ENCODE results near the gene HSF4.
"Not testable (repeated sequence)": the region's sequence is repeated elsewhere in the genome, so short reads cannot be mapped to it uniquely, and the experiment has no call there.

HSF4 gene
- 1.6 to 13.8 (median 2.8) reads per million in 9 experiments for total RNA-seq

DNA sequence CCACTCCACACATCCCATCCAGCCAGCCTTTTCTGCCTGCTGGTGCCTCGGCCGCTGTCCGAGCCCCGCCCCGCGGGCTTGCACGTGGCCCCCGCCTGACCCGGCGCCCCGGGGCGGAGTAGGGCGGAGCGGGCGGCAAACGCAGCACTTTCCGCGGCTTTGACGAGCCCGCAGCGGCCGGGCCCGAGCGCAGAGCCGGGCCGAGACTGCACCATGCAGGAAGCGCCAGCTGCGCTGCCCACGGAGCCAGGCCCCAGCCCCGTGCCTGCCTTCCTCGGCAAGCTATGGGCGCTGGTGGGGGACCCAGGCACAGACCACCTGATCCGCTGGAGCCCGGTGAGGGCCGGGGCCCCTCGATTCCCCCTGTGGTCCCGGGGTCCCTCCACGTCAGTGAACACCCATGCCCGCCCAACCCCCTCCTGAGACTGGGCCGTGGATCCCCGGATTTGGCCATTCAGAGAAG, at the start of gene HSF4:
Gene HSF4 (plus strand): TSS at position 147 of the 463 bp plus-strand sequence. CDS start 67 bp downstream, at position 214.
- H3K4me1 Mint-ChIP-seq (ENCODE audit: low read depth in 2 of 2) = peaks cover 4 to 20% of the 10 kb centered on the region in 2 donors
- peak within 1 kb of the TSS; percentile 54 to 65 for H3K4me3 Mint-ChIP-seq
- H3K27me3 Mint-ChIP-seq = peaks cover 30 to 70% of the 10 kb centered on the region in 2 donors
- peak within 1 kb of the TSS in 1 of 2 donors; percentile 17 for H3K27ac Mint-ChIP-seq
- ATAC-seq (replicated peaks) (no peak), DNase-seq (no peak)
- H3K9me3 Mint-ChIP-seq = no peaks in the 10 kb centered on the region
- H3K36me3 Mint-ChIP-seq (ENCODE audit: insufficient read depth) = peaks cover 21% of the 10 kb centered on the region

DNA sequence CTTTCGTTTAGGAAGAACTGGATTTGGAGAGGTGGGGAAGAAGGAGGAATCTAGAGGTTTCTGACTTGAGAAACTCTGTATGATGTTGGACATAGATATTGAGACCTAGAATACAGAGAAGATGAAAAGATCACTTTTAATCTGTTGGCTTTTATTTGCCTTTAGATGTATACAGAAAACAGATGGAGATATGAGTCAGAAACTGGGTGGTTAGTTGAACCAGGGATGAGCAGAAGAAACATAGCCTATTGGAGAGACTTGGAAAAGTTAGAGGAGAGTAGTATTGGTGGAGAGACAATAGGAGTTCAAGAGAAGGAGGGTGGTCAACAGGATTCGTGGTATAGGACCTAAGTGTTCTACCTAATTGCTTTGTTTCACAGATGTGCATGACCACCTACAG, 49.8 kb upstream of the HSF4 start:
- Mint-ChIP-seq H3K9me3 (no peaks in the 10 kb centered on the region), H3K27me3 (no peaks in the 10 kb centered on the region), H3K4me1 (ENCODE audit: low read depth in 2 of 2) (peaks cover 31 to 45% of the 10 kb centered on the region in 2 donors), H3K4me3 (no peak overlapping the region), H3K27ac (no peak overlapping the region), H3K36me3 (ENCODE audit: insufficient read depth) (peaks cover 19% of the 10 kb centered on the region)
- no peak for DNase-seq
- no peak for ATAC-seq (replicated peaks)

DNA sequence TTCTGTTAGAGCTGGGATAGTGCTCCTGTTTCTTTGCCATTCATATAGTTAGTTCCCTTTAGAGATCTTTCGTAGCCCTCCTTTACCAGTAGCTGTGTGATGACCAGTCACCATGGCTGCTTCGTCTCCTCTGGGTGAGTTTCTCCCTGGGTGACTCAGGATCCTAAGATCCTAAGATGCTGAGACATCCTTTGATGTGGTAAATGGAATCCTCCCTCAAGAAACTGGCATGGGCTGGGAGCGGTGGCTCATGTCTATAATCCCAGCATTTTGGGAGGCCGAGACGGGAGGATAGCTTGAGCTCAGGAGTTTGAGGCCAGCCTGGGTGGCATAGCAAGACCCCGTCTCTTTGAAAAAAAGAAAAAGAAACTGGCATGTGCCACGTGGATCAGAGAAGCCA, 48.9 kb upstream of the HSF4 start:
- Mint-ChIP-seq H3K27me3 (no peaks in the 10 kb centered on the region), H3K27ac (peak overlapping the region in 1 of 2 donors; percentile 31), H3K9me3 (no peaks in the 10 kb centered on the region), H3K4me3 (no peak overlapping the region), H3K36me3 (ENCODE audit: insufficient read depth) (peaks cover 21% of the 10 kb centered on the region), H3K4me1 (ENCODE audit: low read depth in 2 of 2) (peaks cover 26 to 40% of the 10 kb centered on the region in 2 donors)
- ATAC-seq (replicated peaks) = no peak
- DNase-seq = no peak

DNA sequence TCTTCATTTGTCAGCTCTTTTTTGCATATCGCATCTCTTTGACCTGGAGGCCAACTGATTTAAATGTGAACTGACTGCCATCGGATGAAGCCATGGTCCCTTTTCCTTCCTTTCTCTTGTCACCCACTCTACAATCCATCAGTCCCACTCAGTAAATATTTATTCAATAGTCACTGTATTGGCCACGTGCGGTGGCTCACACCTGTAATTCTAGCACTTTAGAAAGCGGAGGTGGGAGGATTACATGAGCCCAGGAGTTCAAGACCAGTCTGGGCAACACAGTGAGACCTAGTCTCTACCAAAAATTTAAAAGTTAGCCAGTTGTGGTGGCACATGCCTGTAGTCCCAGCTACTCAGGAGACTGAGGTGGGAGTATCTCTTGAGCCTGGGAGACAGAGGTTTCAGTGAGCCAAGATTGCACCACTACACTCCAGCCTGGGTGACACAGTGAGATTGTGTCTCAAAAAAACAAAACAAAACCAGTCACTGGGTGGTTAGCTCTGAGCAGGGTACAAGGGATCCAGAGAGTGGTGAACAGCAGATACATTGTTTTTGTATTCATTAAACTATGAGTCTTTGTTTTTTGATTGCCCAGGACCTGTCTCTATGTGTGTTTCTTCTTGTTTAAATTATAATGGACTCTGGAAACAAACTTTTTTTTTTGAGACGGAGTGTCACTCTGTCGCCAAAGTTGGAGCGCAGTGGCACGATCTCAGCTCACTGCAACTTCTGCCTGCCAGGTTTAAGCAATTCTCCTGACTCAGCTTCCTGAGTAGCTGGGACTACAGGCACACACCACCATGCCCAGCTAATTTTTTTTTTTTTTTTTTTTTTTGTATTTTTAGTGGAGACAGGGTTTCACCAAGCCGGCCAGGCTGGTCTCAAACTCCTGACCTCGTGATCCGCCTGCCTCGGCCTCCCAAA, 47.9 kb upstream of the HSF4 start:
- DNase-seq (no peak), ATAC-seq (replicated peaks) (no peak)
- peaks cover 18 to 32% of the 10 kb centered on the region in 2 donors for H3K4me1 Mint-ChIP-seq (ENCODE audit: low read depth in 2 of 2)
- peaks cover 23% of the 10 kb centered on the region for H3K36me3 Mint-ChIP-seq (ENCODE audit: insufficient read depth)
- H3K27ac Mint-ChIP-seq = peak overlapping the region; percentile 31 to 46
- H3K9me3 Mint-ChIP-seq = no peaks in the 10 kb centered on the region
- no peaks in the 10 kb centered on the region for H3K27me3 Mint-ChIP-seq
- no peak overlapping the region for H3K4me3 Mint-ChIP-seq

- no peak overlapping the region for H3K4me3 Mint-ChIP-seq
These were observed 46.8 kb upstream of the HSF4 start for GRCh38 chr16:67117716-67118115.

DNA sequence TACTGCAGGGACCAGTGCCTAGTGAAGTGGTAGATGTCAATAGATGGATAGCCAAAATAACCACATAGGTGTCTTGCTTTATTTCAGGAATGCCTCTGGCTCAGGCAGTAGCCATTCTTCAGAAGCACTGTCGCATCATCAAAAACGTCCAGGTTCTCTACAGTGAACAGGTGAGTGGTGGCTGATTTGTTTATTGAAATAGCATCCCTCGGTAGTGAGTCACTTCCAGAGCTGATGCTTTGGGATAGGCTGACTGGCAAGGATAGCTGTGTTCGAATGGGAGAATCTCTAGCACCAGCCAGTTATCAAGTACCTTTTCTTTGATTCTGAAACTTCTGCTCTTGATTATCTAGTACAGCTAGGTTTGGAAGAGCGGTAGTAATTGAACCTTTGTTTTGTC, 44.5 kb upstream of the HSF4 start:
- Mint-ChIP-seq H3K27ac (peak overlapping the region in 1 of 2 donors; percentile 28), H3K27me3 (no peaks in the 10 kb centered on the region)

More at GRCh38 chr16:67117716-67118115, 46.8 kb upstream of the HSF4 start:
- no peak for ATAC-seq (replicated peaks)
- Mint-ChIP-seq H3K4me1 (ENCODE audit: low read depth in 2 of 2) (peaks cover 11 to 24% of the 10 kb centered on the region in 2 donors), H3K36me3 (ENCODE audit: insufficient read depth) (peaks cover 30% of the 10 kb centered on the region), H3K27ac (no peak overlapping the region), H3K9me3 (no peaks in the 10 kb centered on the region), H3K27me3 (no peaks in the 10 kb centered on the region)
- DNase-seq = no peak

DNA sequence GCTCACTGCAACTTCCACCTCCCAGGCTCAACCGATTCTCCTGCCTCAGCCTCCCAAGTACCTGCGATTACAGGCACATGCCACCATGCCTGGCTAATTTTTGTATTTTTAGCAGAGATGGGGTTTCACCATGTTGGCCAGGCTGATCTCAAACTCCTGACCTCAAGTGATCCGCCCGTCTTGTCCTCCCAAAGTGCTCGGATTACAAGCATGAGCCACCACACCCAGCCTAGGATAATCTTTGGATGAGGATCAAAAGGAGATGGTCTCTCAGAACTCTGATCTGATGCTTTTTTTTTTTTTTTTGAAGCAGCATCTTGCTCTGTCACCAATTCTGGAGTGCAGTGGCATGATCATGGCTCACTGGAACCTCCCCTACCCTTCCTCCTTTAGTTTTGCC, 41.7 kb upstream of the HSF4 start:
- peaks cover 54% of the 10 kb centered on the region for H3K36me3 Mint-ChIP-seq (ENCODE audit: insufficient read depth)
- H3K4me3 Mint-ChIP-seq; DNase-seq; H3K9me3 Mint-ChIP-seq; ATAC-seq (replicated peaks); H3K27me3 Mint-ChIP-seq; H3K27ac Mint-ChIP-seq: not testable (repeated sequence)
- H3K4me1 Mint-ChIP-seq (ENCODE audit: low read depth in 2 of 2) = peaks cover 2 to 12% of the 10 kb centered on the region in 2 donors

More for the DNA sequence above, 44.5 kb upstream of the HSF4 start:
- no peak for ATAC-seq (replicated peaks)
- Mint-ChIP-seq H3K4me1 (ENCODE audit: low read depth in 2 of 2) (peaks cover 7 to 15% of the 10 kb centered on the region in 2 donors), H3K36me3 (ENCODE audit: insufficient read depth) (peaks cover 44% of the 10 kb centered on the region), H3K9me3 (no peaks in the 10 kb centered on the region), H3K4me3 (no peak overlapping the region)
- no peak for DNase-seq

GRCh38 chr16:67128417-67128816, 36.1 kb upstream of the HSF4 start:
- Mint-ChIP-seq H3K4me3 (no peak overlapping the region), H3K36me3 (ENCODE audit: insufficient read depth) (peaks cover 45% of the 10 kb centered on the region), H3K27me3 (no peaks in the 10 kb centered on the region), H3K9me3 (no peaks in the 10 kb centered on the region), H3K4me1 (ENCODE audit: low read depth in 2 of 2) (peaks cover 0 to 8% of the 10 kb centered on the region in 2 donors), H3K27ac (no peak overlapping the region)
- no peak for ATAC-seq (replicated peaks)
- no peak for DNase-seq

DNA sequence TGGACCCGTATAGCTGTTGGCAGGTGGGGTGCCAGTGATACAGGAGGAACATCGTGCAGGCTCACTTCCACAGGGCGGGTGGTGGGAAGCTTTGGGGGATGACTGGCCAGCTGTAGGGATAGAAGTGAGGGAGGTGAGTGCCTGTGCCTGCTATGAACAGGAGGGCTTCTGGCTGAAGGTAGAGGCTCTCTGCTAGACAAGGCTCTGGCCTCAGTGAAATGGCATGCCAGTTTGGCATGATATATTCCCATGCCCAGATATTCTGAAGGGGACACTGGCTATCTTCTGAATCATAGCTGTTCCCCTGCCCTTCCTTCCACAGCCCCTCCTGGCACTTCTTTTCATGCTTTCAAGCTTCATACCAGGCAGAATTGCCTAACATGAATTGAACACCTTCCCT, 35.7 kb upstream of the HSF4 start:
- Mint-ChIP-seq H3K36me3 (ENCODE audit: insufficient read depth) (peaks cover 45% of the 10 kb centered on the region), H3K4me1 (ENCODE audit: low read depth in 2 of 2) (peaks cover 0 to 4% of the 10 kb centered on the region in 2 donors), H3K27ac (no peak overlapping the region), H3K9me3 (no peaks in the 10 kb centered on the region), H3K4me3 (no peak overlapping the region), H3K27me3 (no peaks in the 10 kb centered on the region)
- no peak for ATAC-seq (replicated peaks)
- DNase-seq = no peak

GRCh38 chr16:67129422-67129821, 35.1 kb upstream of the HSF4 start:
- Mint-ChIP-seq H3K9me3 (no peaks in the 10 kb centered on the region), H3K27me3 (no peaks in the 10 kb centered on the region), H3K36me3 (ENCODE audit: insufficient read depth) (peaks cover 44% of the 10 kb centered on the region), H3K4me3 (no peak overlapping the region), H3K4me1 (ENCODE audit: low read depth in 2 of 2) (peaks cover 0 to 4% of the 10 kb centered on the region in 2 donors), H3K27ac (no peak overlapping the region)
- no peak for DNase-seq
- ATAC-seq (replicated peaks) = no peak

GRCh38 chr16:67137605-67138004, 26.9 kb upstream of the HSF4 start:
- DNase-seq = no peak

GRCh38 chr16:67141391-67141790, 23.2 kb upstream of the HSF4 start:
- Mint-ChIP-seq H3K9me3 (no peaks in the 10 kb centered on the region), H3K27me3 (no peaks in the 10 kb centered on the region), H3K4me1 (ENCODE audit: low read depth in 2 of 2) (no peaks in the 10 kb centered on the region), H3K4me3 (no peak overlapping the region), H3K36me3 (ENCODE audit: insufficient read depth) (peaks cover 56% of the 10 kb centered on the region), H3K27ac (no peak overlapping the region)
- DNase-seq = no peak
- no peak for ATAC-seq (replicated peaks)

More at GRCh38 chr16:67137605-67138004, 26.9 kb upstream of the HSF4 start:
- no peaks in the 10 kb centered on the region for H3K27me3 Mint-ChIP-seq
- H3K4me1 Mint-ChIP-seq (ENCODE audit: low read depth in 2 of 2) = no peaks in the 10 kb centered on the region
- no peak overlapping the region for H3K27ac Mint-ChIP-seq
- H3K9me3 Mint-ChIP-seq = no peaks in the 10 kb centered on the region
- peaks cover 72% of the 10 kb centered on the region for H3K36me3 Mint-ChIP-seq (ENCODE audit: insufficient read depth)
- ATAC-seq (replicated peaks) = no peak
- H3K4me3 Mint-ChIP-seq = no peak overlapping the region

DNA sequence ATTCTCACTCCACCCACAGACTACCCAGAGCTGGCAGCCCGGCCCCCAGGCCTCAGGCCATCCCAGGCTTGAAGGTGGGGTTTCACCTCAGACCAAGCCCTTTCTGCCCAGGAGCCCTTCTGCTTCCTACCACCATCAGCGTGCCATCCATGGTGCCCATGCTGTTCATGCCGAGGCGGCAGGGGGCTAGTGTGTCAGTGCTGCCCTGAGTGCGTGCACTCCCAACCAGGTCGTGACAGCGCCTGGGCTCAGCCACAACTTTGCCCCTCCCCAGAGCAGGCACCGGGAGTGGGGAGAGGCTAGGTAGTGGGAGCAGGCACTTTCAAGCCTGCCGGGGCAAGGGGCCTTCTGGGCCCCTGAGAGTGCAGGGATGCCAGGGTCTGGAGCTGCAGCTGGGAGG, 22.2 kb upstream of the HSF4 start:
- H3K9me3 Mint-ChIP-seq = no peaks in the 10 kb centered on the region
- no peak overlapping the region for H3K4me3 Mint-ChIP-seq
- DNase-seq = no peak
- peaks cover 47% of the 10 kb centered on the region for H3K36me3 Mint-ChIP-seq (ENCODE audit: insufficient read depth)
- no peak for ATAC-seq (replicated peaks)
- no peaks in the 10 kb centered on the region for H3K4me1 Mint-ChIP-seq (ENCODE audit: low read depth in 2 of 2)
- no peak overlapping the region for H3K27ac Mint-ChIP-seq
- no peaks in the 10 kb centered on the region for H3K27me3 Mint-ChIP-seq

- Mint-ChIP-seq H3K27ac (no peak overlapping the region), H3K36me3 (ENCODE audit: insufficient read depth) (peaks cover 37% of the 10 kb centered on the region)
- DNase-seq = no peak
These were observed 19.6 kb upstream of the HSF4 start for GRCh38 chr16:67144943-67145342.

More at GRCh38 chr16:67144943-67145342, 19.6 kb upstream of the HSF4 start:
- Mint-ChIP-seq H3K9me3 (no peaks in the 10 kb centered on the region), H3K4me3 (no peak overlapping the region), H3K27me3 (no peaks in the 10 kb centered on the region), H3K4me1 (ENCODE audit: low read depth in 2 of 2) (peaks cover 0 to 4% of the 10 kb centered on the region in 2 donors)
- no peak for ATAC-seq (replicated peaks)

Data from effector memory CD8-positive, alpha-beta T cell (primary cell).